GM12872 (cell line): ENCODE results near the gene ASXL1.

Experiments
- TF ChIP-seq, protein P1 (sequence below): IDR thresholded peaks from 3 replicates; pipeline ENCODE4 v1.5.1; 2011; ENCODE audit warnings: low read depth, mild to moderate bottlenecking, low read length, moderate library complexity; ENCODE audit not compliant: insufficient read depth

ASXL1 gene

DNA sequence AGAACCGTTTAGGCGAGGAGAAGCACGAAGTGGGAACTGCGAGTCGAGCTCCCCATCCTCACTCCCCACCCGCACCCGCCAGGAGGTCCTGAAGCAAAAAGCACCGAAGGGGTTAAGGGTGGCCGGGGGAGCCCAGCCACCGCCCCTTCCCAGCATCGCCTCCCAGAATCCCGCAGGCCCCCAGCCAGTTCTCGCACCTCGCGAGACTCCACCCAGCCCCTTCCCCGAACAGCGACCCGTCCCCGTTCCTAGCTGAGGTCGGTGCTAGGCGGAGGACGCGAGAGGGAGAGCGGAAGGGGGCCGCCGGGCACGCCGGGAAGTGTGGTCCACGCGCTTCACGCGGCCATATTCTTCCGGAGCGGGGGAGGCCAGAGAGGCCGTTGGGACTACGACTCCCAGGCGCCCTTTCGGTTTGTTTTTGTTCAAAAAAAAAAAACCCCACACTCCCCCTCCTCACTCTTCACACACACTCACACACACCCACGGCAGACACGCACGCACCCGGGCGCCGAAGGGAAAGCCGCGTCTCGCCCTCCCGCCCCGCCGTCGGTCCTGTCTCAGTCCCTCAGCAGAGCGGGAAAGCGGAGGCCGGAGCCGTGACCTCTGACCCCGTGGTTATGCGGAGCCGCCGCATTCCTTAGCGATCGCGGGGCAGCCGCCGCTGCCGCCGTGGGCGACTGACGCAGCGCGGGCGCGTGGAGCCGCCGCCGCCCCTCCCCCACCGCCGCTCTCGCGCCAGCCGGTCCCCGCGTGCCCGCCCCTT lies at the start of gene ASXL1:
Gene ASXL1 (plus strand): TSS at position 463 of the 763 bp plus-strand sequence. CDS start 445 bp downstream, outside the sequence.
- TF ChIP-seq, protein P1, sequence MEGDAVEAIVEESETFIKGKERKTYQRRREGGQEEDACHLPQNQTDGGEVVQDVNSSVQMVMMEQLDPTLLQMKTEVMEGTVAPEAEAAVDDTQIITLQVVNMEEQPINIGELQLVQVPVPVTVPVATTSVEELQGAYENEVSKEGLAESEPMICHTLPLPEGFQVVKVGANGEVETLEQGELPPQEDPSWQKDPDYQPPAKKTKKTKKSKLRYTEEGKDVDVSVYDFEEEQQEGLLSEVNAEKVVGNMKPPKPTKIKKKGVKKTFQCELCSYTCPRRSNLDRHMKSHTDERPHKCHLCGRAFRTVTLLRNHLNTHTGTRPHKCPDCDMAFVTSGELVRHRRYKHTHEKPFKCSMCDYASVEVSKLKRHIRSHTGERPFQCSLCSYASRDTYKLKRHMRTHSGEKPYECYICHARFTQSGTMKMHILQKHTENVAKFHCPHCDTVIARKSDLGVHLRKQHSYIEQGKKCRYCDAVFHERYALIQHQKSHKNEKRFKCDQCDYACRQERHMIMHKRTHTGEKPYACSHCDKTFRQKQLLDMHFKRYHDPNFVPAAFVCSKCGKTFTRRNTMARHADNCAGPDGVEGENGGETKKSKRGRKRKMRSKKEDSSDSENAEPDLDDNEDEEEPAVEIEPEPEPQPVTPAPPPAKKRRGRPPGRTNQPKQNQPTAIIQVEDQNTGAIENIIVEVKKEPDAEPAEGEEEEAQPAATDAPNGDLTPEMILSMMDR = no peak

GRCh38 chr20:32312718-32313424 lies 45.3 kb upstream of the ASXL1 start:
- TF ChIP-seq, protein P1 = no peak

DNA sequence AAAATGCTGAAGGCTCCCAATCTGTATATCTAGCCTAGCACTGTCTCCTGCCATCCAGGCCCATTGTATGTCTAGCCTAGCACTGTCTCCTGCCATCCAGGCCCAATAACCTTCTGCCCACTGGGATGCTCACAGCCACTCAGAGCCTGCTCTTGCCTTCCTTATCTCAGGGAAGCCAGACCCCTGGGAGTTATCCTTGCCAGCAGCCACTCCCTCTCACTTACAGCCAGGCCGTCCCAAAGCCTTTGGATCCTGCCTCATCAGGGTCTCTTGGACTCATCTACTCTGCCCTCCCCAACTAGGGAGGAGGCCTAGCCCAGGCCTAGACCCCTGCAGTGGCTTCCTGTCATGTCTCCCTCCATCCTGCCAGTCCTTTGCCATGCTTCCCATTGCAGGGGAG lies 43.4 kb upstream of the ASXL1 start:
- TF ChIP-seq, protein P1 = no peak

DNA sequence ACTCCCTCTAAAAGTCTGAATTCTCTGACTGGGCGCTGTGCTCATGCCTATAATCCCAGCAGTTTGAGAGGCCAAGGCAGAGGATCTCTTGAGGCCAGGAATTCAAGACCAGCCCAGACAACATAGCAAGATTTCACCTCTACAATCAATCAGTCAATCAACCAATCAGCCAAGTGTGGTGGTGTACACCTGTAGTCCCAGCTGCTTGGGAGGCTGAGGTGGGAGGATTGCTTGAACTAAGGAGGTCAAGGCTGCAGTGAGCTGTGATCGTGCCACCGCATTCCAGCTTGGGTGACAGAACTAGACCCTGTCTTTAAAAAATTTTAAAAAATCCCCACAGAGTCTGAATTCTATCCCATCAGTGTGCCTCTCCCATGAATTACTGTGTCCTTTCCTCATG lies 42.7 kb upstream of the ASXL1 start:
- TF ChIP-seq, protein P1 = no peak

DNA sequence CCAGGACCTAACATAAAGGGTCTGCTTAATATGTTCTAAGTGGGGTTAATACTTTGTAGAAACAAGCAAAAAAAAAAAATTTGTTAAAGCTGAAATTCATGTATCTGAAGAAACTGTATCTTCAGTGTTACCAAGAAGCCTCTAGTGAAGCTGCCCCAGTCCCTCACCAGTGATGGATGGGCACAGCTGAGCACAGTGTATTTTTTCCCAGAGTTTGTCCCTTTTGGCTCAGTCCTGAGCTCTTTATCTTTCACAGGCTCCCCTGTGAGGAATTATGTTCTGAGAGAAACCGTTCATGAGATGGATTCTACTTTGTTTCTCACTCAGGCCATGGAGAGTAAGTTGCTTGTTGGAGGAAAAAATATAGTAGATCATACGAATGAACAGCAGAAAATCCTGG lies 42.2 kb upstream of the ASXL1 start:
- TF ChIP-seq, protein P1 = no peak

DNA sequence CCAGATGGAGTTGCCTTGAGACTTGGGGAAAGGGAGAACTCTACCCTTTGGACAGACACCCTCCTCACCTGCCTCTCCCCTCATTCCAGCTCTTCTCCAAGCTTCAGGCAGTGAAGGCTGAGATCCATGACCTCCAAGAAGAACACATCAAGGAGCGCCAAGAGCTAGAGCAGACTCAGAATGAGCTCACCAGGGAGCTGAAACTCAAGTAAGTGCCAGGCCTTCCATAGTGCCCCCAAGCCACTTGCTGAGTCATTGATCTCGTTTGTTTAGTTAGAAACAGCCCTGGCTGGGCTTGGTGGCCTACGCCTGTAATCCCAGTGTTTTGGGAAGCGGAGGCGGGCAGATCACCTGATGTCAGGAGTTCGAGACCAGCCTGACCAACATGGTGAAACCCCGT lies 41.5 kb upstream of the ASXL1 start:
- TF ChIP-seq, protein P1 = no peak

GRCh38 chr20:32319100-32319499 lies 39.0 kb upstream of the ASXL1 start:
- TF ChIP-seq, protein P1 = no peak
